GM23338 (cell line): ENCODE data around the gene VWA2. TPM values are rescaled to one million over a fixed set of nuclear protein-coding genes. Genes with fewer than 3 reads are reported as not detected.

Experiments
- ATAC-seq: fragments of 200-7000 bp; cut with Tn5 transposase; 3 replicates; pipeline ENCODE4 v1.9.1; 2020
- DNase-seq: peaks from one replicate; pipeline ENCODE4 v3.0.0-alpha.2; 2015; ENCODE audit warnings: low spot score
- H2AFZ ChIP-seq: fragments of 200-600 bp; sonication (generic); 2 replicates; pipeline ENCODE4 v1.8.0; 2016; ENCODE audit warnings: antibody characterized with exemption, mild to moderate bottlenecking, moderate library complexity
- H3F3A ChIP-seq: fragments of 200-600 bp; sonication (generic); replicated peaks from 2 replicates; pipeline ENCODE4 v1.8.0; 2017; ENCODE audit warnings: antibody characterized with exemption, mixed run types, low read depth
- H3K27ac ChIP-seq: fragments of 200-600 bp; sonication (generic); 2 replicates; pipeline ENCODE4 v1.6.1; 2016; ENCODE audit warnings: low read depth
- H3K27me3 ChIP-seq: fragments of 200-600 bp; sonication (generic); 2 replicates; pipeline ENCODE4 v1.8.0; 2016; ENCODE audit warnings: mild to moderate bottlenecking, mixed run types, moderate library complexity; ENCODE audit not compliant: insufficient read depth
- H3K36me3 ChIP-seq: fragments of 200-600 bp; sonication (generic); 2 replicates; pipeline ENCODE4 v1.8.0; 2016; ENCODE audit warnings: mild to moderate bottlenecking; ENCODE audit not compliant: insufficient read depth
- H3K4me1 ChIP-seq: fragments of 200-600 bp; sonication (generic); 2 replicates; pipeline ENCODE4 v1.8.0; 2016; ENCODE audit warnings: mild to moderate bottlenecking, moderate library complexity; ENCODE audit not compliant: insufficient read depth
- H3K4me2 ChIP-seq: fragments of 200-600 bp; sonication (generic); 2 replicates; pipeline ENCODE4 v1.7.1; 2017; ENCODE audit warnings: mixed run types
- H3K4me3 ChIP-seq: fragments of 200-600 bp; sonication (generic); 2 replicates; pipeline ENCODE4 v1.6.1; 2016; ENCODE audit warnings: mixed run types
- H3K79me2 ChIP-seq: fragments of 200-600 bp; sonication (generic); replicated peaks from 2 replicates; pipeline ENCODE4 v1.8.0; 2017; ENCODE audit warnings: mild to moderate bottlenecking; ENCODE audit not compliant: insufficient read depth
- H3K9me2 ChIP-seq: fragments of 200-600 bp; sonication (generic); 2 replicates; pipeline ENCODE4 v1.8.0; 2017; ENCODE audit not compliant: insufficient read depth
- H4K20me1 ChIP-seq: fragments of 200-600 bp; sonication (generic); replicated peaks from 2 replicates; pipeline ENCODE4 v1.8.0; 2017; ENCODE audit warnings: mild to moderate bottlenecking; ENCODE audit not compliant: insufficient read depth
- H3K27ac Mint-ChIP-seq: 2 replicates; pipeline ENCODE4 v1.8.0; 2020; ENCODE audit warnings: inconsistent platforms, mild to moderate bottlenecking, moderate library complexity, mixed read lengths
- H3K27me3 Mint-ChIP-seq: 3 replicates; pipeline ENCODE4 v1.8.0; 2022; ENCODE audit warnings: low read depth, mild to moderate bottlenecking, moderate library complexity, mixed read lengths, inconsistent platforms; ENCODE audit not compliant: insufficient read depth, poor library complexity
- H3K36me3 Mint-ChIP-seq: 3 replicates; pipeline ENCODE4 v1.8.0; 2021; ENCODE audit warnings: low read depth, mild to moderate bottlenecking, inconsistent platforms, moderate library complexity, mixed read lengths
- H3K4me1 Mint-ChIP-seq: 3 replicates; pipeline ENCODE4 v1.8.0; 2020; ENCODE audit warnings: mild to moderate bottlenecking, inconsistent platforms, mixed read lengths
- H3K4me3 Mint-ChIP-seq: 3 replicates; pipeline ENCODE4 v1.8.0; 2021; ENCODE audit warnings: moderate library complexity, mild to moderate bottlenecking, inconsistent platforms, mixed read lengths
- H3K9me3 Mint-ChIP-seq: 3 replicates; pipeline ENCODE4 v1.8.0; 2020; ENCODE audit warnings: moderate library complexity, mild to moderate bottlenecking, inconsistent platforms, mixed read lengths
- CREB1 ChIP-seq: fragments of 250-450 bp; sonication (Bioruptor Pico); IDR thresholded peaks from 2 replicates; pipeline ENCODE4 v1.5.0; 2020; ENCODE audit warnings: low read depth, mild to moderate bottlenecking, moderate library complexity
- CTCF ChIP-seq, 2 experiments: fragments of 200-600 bp in 1 of 2; sonication (generic) in 1 of 2; conservative IDR thresholded peaks; 2 replicates each; pipeline versions ENCODE4 v1.5.1 to v1.6.1; 2016 to 2017; ENCODE audit warnings: antibody characterized with exemption in 2 of 2, low read depth in 2 of 2, mild to moderate bottlenecking in 2 of 2, moderate library complexity in 1 of 2
- ETS1 ChIP-seq: IDR thresholded peaks from 2 replicates; pipeline ENCODE4 v1.6.1; 2016; ENCODE audit warnings: antibody characterized with exemption
- EZH2 ChIP-seq: fragments of 200-600 bp; sonication (generic); IDR thresholded peaks from one replicate; pipeline ENCODE4 v1.8.0; 2017; ENCODE audit warnings: antibody characterized with exemption, mild to moderate bottlenecking, low read depth; ENCODE audit not compliant: unreplicated experiment
- EZH2phosphoT487 ChIP-seq: fragments of 200-600 bp; sonication (generic); IDR thresholded peaks from one replicate; pipeline ENCODE4 v1.8.1; 2018; ENCODE audit warnings: antibody characterized with exemption; ENCODE audit not compliant: unreplicated experiment
- JUNB ChIP-seq: IDR thresholded peaks from one replicate; pipeline ENCODE4 v1.6.1; 2016; ENCODE audit warnings: antibody characterized with exemption; ENCODE audit not compliant: unreplicated experiment
- STAT1 ChIP-seq: IDR thresholded peaks from one replicate; pipeline ENCODE4 v1.6.1; 2016; ENCODE audit warnings: antibody characterized with exemption; ENCODE audit not compliant: unreplicated experiment
- ZNF331 ChIP-seq: fragments of 250-450 bp; sonication (Bioruptor Pico); IDR thresholded peaks from 2 replicates; pipeline ENCODE4 v1.5.0; 2020; ENCODE audit warnings: low read depth, mild to moderate bottlenecking, moderate library complexity
- ZNF462 ChIP-seq: fragments of 250-450 bp; sonication (Bioruptor Pico); IDR thresholded peaks from 2 replicates; pipeline ENCODE4 v1.5.0; 2020; ENCODE audit warnings: mild to moderate bottlenecking, moderate library complexity
- long read RNA-seq: library from polyadenylated mRNA; unstranded; transcript quantifications from one replicate; pipeline ENCODE4 v2.0.0, GENCODE V29; 2020; ENCODE audit not compliant: unreplicated experiment
- polyA plus RNA-seq: library from polyadenylated mRNA; unstranded; fragments of >200 nt; fragmentation: Nextera tagmentation; extraction: Ambion mirVana; gene quantifications from 2 replicates; pipeline ENCODE4 v1.2.1, GENCODE V29; 2016
- total RNA-seq: library from RNA; depleted of rRNA; stranded (reverse); fragments of >200 nt; shearing (Covaris generic); gene quantifications from 2 replicates; pipeline ENCODE4 v1.2.3, GENCODE V29; 2014; rRNA removed

VWA2 gene
- 2.0 and 3.7 TPM in 2 replicates for total RNA-seq
- 0.35 and 0.48 TPM in 2 replicates for polyA plus RNA-seq
- long read RNA-seq: 0 reads

- no peaks in the 10 kb centered on the region for H3K9me3 Mint-ChIP-seq
- Histone ChIP-seq H3K4me3 (peak within 1 kb of the TSS; percentile 65), H3K4me2 (peak within 1 kb of the TSS; percentile 87), H3K27me3 (peaks cover 35% of the 10 kb centered on the region), H3F3A (no peaks in the 10 kb centered on the region), H2AFZ (peak within 1 kb of the TSS; percentile 92), H3K4me1 (peaks cover 9% of the 10 kb centered on the region), H3K27ac (no peak within 1 kb of the TSS), H4K20me1 (no peaks in the 10 kb centered on the region), H3K36me3 (no peaks in the 10 kb centered on the region), H3K9me2 (no peaks in the 10 kb centered on the region), H3K79me2 (no peaks in the 10 kb centered on the region)
- no peak within 1 kb of the TSS for H3K27ac Mint-ChIP-seq
- DNase-seq (peak; percentile 77), ATAC-seq (peak; percentile 87)
- no peaks in the 10 kb centered on the region for H3K36me3 Mint-ChIP-seq
- TF ChIP-seq EZH2: peak; percentile 10
- no peak for TF ChIP-seq JUNB
- TF ChIP-seq CTCF (conservative IDR thresholded peaks at IDR 0.05; ENCODE audit: low read depth in 2 of 2): peak; percentile 23 to 71; a peak in 3 of 4 replicates
- peak within 1 kb of the TSS; percentile 75 for H3K4me3 Mint-ChIP-seq
- peaks cover 15% of the 10 kb centered on the region for H3K4me1 Mint-ChIP-seq
- H3K27me3 Mint-ChIP-seq: peaks cover 24% of the 10 kb centered on the region
These were observed at the start of gene VWA2 for GRCh38 chr10:114239117-114239993. Gene VWA2 (plus strand): TSS chr10:114239254. CDS start chr10:114248714, 9,460 bp downstream.

- H3K4me1 ChIP-seq: no peaks in the 10 kb centered on the region
- no peaks in the 10 kb centered on the region for H3K36me3 Mint-ChIP-seq
- no peaks in the 10 kb centered on the region for H3K36me3 ChIP-seq
- H3K4me3 Mint-ChIP-seq: no peak overlapping the region
- no peak overlapping the region for H3K27ac ChIP-seq
- DNase-seq: no peak
- no peak overlapping the region for H2AFZ ChIP-seq
- H3K4me3 ChIP-seq: no peak overlapping the region
- no peaks in the 10 kb centered on the region for H3K4me1 Mint-ChIP-seq
- H3F3A ChIP-seq: no peaks in the 10 kb centered on the region
- H3K4me2 ChIP-seq: no peak overlapping the region
- no peaks in the 10 kb centered on the region for H3K79me2 ChIP-seq
- no peaks in the 10 kb centered on the region for H3K27me3 Mint-ChIP-seq
- H3K27me3 ChIP-seq: no peaks in the 10 kb centered on the region
- H3K27ac Mint-ChIP-seq: no peak overlapping the region
- H4K20me1 ChIP-seq: no peaks in the 10 kb centered on the region
- no peak for ATAC-seq
- H3K9me2 ChIP-seq: no peaks in the 10 kb centered on the region
- H3K9me3 Mint-ChIP-seq: no peaks in the 10 kb centered on the region; the same call in 2 of the 3 replicates
- TF ChIP-seq EZH2phosphoT487 (no peak), STAT1 (no peak), ZNF462 (no peak), ETS1 (no peak), CREB1 (CRISPR knock-in tag) (no peak), ZNF331 (CRISPR knock-in tag) (no peak)
These were observed 49.4 kb upstream of the VWA2 start for GRCh38 chr10:114189700-114190099.
